Smooth muscle cell (in vitro differentiated cells): ENCODE results near the gene ATP8B1. TPM values are rescaled to one million over a fixed set of nuclear protein-coding genes. Genes with fewer than 3 reads are reported as not detected.
A peak's percentile ranks its signal among the peaks of the same experiment; 100 is the strongest.
"Not testable (repeated sequence)": the region's sequence is repeated elsewhere in the genome, so short reads cannot be mapped to it uniquely, and the experiment has no call there.

Experiments
- DNase-seq: peaks from one replicate; lab custom pipeline; 2025; ENCODE audit not compliant: unreplicated experiment; lab: John Stamatoyannopoulos, UW
- H2AFZ ChIP-seq: fragments of 200-600 bp; sonication (generic); 2 replicates; pipeline ENCODE4 v1.6.0; 2016; ENCODE audit warnings: antibody characterized with exemption, low read depth, mild to moderate bottlenecking
- H3F3A ChIP-seq: fragments of 200-600 bp; sonication (generic); 2 replicates; pipeline ENCODE4 v1.6.0; 2017; ENCODE audit warnings: antibody characterized with exemption, low read depth
- H3K27ac ChIP-seq: fragments of 200-600 bp; sonication (generic); 2 replicates; pipeline ENCODE4 v1.5.1; 2016; ENCODE audit warnings: low read depth, mild to moderate bottlenecking
- H3K27me3 ChIP-seq: fragments of 200-600 bp; sonication (generic); 2 replicates; pipeline ENCODE4 v1.6.1; 2016; ENCODE audit warnings: low read depth, mild to moderate bottlenecking
- H3K36me3 ChIP-seq: fragments of 200-600 bp; sonication (generic); 2 replicates; pipeline ENCODE4 v1.5.1; 2016; ENCODE audit warnings: low read depth
- H3K4me1 ChIP-seq: fragments of 200-600 bp; sonication (generic); 2 replicates; pipeline ENCODE4 v1.5.1; 2016; ENCODE audit warnings: low read depth
- H3K4me2 ChIP-seq: fragments of 200-600 bp; sonication (generic); 2 replicates; pipeline ENCODE4 v1.6.0; 2016; ENCODE audit warnings: mild to moderate bottlenecking
- H3K4me3 ChIP-seq: fragments of 200-600 bp; sonication (generic); 2 replicates; pipeline ENCODE4 v1.5.1; 2016; ENCODE audit warnings: mild to moderate bottlenecking
- H3K79me2 ChIP-seq: fragments of 200-600 bp; sonication (generic); 2 replicates; pipeline ENCODE4 v1.6.0; 2016; ENCODE audit warnings: low read depth, mild to moderate bottlenecking
- H3K9ac ChIP-seq: fragments of 200-600 bp; sonication (generic); 2 replicates; pipeline ENCODE4 v1.6.0; 2016; ENCODE audit warnings: low read depth
- H3K9me3 ChIP-seq: fragments of 200-600 bp; sonication (generic); replicated peaks from 2 replicates; pipeline ENCODE4 v1.5.1; 2016; ENCODE audit warnings: low read depth
- H4K20me1 ChIP-seq: fragments of 200-600 bp; sonication (generic); 2 replicates; pipeline ENCODE4 v1.6.0; 2016; ENCODE audit warnings: low read depth
- CTCF ChIP-seq: fragments of 200-600 bp; sonication (generic); IDR thresholded peaks from 2 replicates; pipeline ENCODE4 v1.5.1; 2017; ENCODE audit warnings: borderline replicate concordance, mild to moderate bottlenecking, antibody characterized with exemption; ENCODE audit not compliant: insufficient read depth, poor library complexity, severe bottlenecking
- WGBS: methylation state at CpG from one replicate; pipeline ENCODE4 v1.1.7; 2016; ENCODE audit warnings: low lambda C conversion rate; 5-methylcytosine and 5-hydroxymethylcytosine counted together
- polyA plus RNA-seq: library from polyadenylated mRNA; unstranded; fragments of >200 nt; fragmentation: Nextera tagmentation; extraction: Ambion mirVana; gene quantifications from 2 replicates; pipeline ENCODE4 v1.2.1, GENCODE V29; 2016
- total RNA-seq: library from RNA; depleted of rRNA; stranded (reverse); fragments of >200 nt; gene quantifications from 2 replicates; pipeline ENCODE4 v1.2.3, GENCODE V29; 2014

The ATP8B1 gene
- total and polyA plus RNA-seq, 2 experiments from 2014 or later: 1.1 to 6.1 TPM

GRCh38 chr18:57727952-57728807 is 74.9 kb downstream of the ATP8B1 start:
- 56% methylated on average over 6 of the region's 6 CpGs for WGBS
- Histone ChIP-seq H3K9me3 (no peaks in the 10 kb centered on the region), H3K4me1 (peaks cover 4% of the 10 kb centered on the region), H3K27ac (no peak overlapping the region), H3K4me3 (no peak overlapping the region), H2AFZ (no peak overlapping the region), H3K4me2 (peak overlapping the region; percentile 8), H4K20me1 (no peaks in the 10 kb centered on the region), H3K36me3 (no peaks in the 10 kb centered on the region), H3K27me3 (no peaks in the 10 kb centered on the region), H3F3A (no peaks in the 10 kb centered on the region), H3K9ac (no peak overlapping the region), H3K79me2 (no peaks in the 10 kb centered on the region)
- TF ChIP-seq CTCF: no peak
- no peak for DNase-seq

- not testable (repeated sequence) for H3K36me3 ChIP-seq, H4K20me1 ChIP-seq, H3K4me3 ChIP-seq, H3K27me3 ChIP-seq, H3K9me3 ChIP-seq, DNase-seq, H3K9ac ChIP-seq, H3K4me1 ChIP-seq, H3K79me2 ChIP-seq, H3K27ac ChIP-seq, H3F3A ChIP-seq, H3K4me2 ChIP-seq, H2AFZ ChIP-seq
- WGBS: 96% methylated on average over 26 of the region's 31 CpGs
Measured at GRCh38 chr18:57719211-57719935, 83.7 kb downstream of the ATP8B1 start.

- Histone ChIP-seq H3K27ac (no peak overlapping the region), H3K4me3 (no peak overlapping the region), H4K20me1 (no peaks in the 10 kb centered on the region), H3F3A (no peaks in the 10 kb centered on the region), H2AFZ (no peak overlapping the region), H3K9ac (no peak overlapping the region), H3K4me2 (no peak overlapping the region), H3K36me3 (no peaks in the 10 kb centered on the region), H3K79me2 (no peaks in the 10 kb centered on the region), H3K27me3 (no peaks in the 10 kb centered on the region), H3K4me1 (no peaks in the 10 kb centered on the region), H3K9me3 (no peaks in the 10 kb centered on the region)
- DNase-seq: no peak
- no peak for TF ChIP-seq CTCF
- 95% methylated on average over 3 of the region's 3 CpGs for WGBS
Measured at GRCh38 chr18:57716549-57716948, 86.6 kb downstream of the ATP8B1 start.

- H3K79me2 ChIP-seq: no peaks in the 10 kb centered on the region
Measured at GRCh38 chr18:57715671-57716070, 87.4 kb downstream of the ATP8B1 start.

More at GRCh38 chr18:57715671-57716070, 87.4 kb downstream of the ATP8B1 start:
- Histone ChIP-seq H3K9ac (no peak overlapping the region), H3K36me3 (no peaks in the 10 kb centered on the region), H3F3A (no peaks in the 10 kb centered on the region), H4K20me1 (no peaks in the 10 kb centered on the region), H3K27me3 (no peaks in the 10 kb centered on the region), H3K9me3 (no peaks in the 10 kb centered on the region), H3K27ac (no peak overlapping the region), H3K4me3 (no peak overlapping the region), H3K4me1 (no peaks in the 10 kb centered on the region), H3K4me2 (no peak overlapping the region), H2AFZ (no peak overlapping the region)
- DNase-seq: no peak
- no peak for TF ChIP-seq CTCF
- WGBS: 65% methylated on average over 1 of the region's 1 CpG
